Gastrocnemius medialis (tissue), 4 donors: ENCODE measurements around the gene ARHGAP36. TPM values are rescaled to one million over a fixed set of nuclear protein-coding genes. Genes with fewer than 3 reads are reported as not detected.

Source experiments
- ATAC-seq, 2 donors: fragments of 150-250 bp; one replicate each; pipeline ENCODE4 v1.9.1; 2016
- DNase-seq, 2 donors: peaks; one replicate each; pipeline ENCODE4 v3.0.0-alpha.2; 2019
- H3K27ac ChIP-seq, 4 donors: fragments of 200-600 bp; sonication (generic); 1 replicate in 1 of 4; 2 replicates in 3 of 4; pipeline ENCODE4 v1.5.1; 2016 to 2018; ENCODE audit warnings: mild to moderate bottlenecking in 2 of 4, moderate library complexity in 1 of 4
- H3K27me3 ChIP-seq, 3 donors: fragments of 200-600 bp; sonication (generic) in 2 of 3; 1 replicate in 1 of 3; 2 replicates in 2 of 3; pipeline versions ENCODE4 v1.5.1 to v1.6.0; 2016 to 2019; ENCODE audit warnings: mild to moderate bottlenecking in 1 of 3, moderate library complexity in 1 of 3
- H3K36me3 ChIP-seq, 2 donors: fragments of 200-600 bp; sonication (generic) in 1 of 2; one replicate each; pipeline ENCODE4 v1.5.1; 2017 to 2018
- H3K4me1 ChIP-seq, 2 donors: fragments of 200-600 bp; sonication (generic) in 1 of 2; one replicate each; pipeline ENCODE4 v1.5.1; 2016 to 2017; ENCODE audit warnings: mild to moderate bottlenecking in 2 of 2
- H3K4me3 ChIP-seq, 4 donors: fragments of 200-600 bp; sonication (generic) in 3 of 4; 1 replicate in 1 of 4; 2 replicates in 3 of 4; pipeline ENCODE4 v1.5.1; 2016 to 2019; ENCODE audit warnings: mild to moderate bottlenecking in 2 of 4
- H3K9me3 ChIP-seq, 3 donors: fragments of 200-600 bp; sonication (generic) in 2 of 3; 1 replicate in 1 of 3; 2 replicates in 2 of 3; pipeline ENCODE4 v1.5.1; 2016 to 2019
- CTCF ChIP-seq, 5 experiments: fragments of 450-650 bp in 3 of 5; fragments of 200-600 bp in 2 of 5; sonication (generic) in 2 of 5; IDR thresholded peaks in 4 of 5; conservative IDR thresholded peaks in 1 of 5; 1 replicate in 4 of 5; 2 replicates in 1 of 5; pipeline ENCODE4 v1.5.1; 2016 to 2019; ENCODE audit warnings: antibody characterized with exemption in 5 of 5, mild to moderate bottlenecking in 3 of 5, moderate library complexity in 3 of 5
- POLR2A ChIP-seq, 2 donors: fragments of 450-650 bp; IDR thresholded peaks; one replicate each; pipeline ENCODE4 v1.6.1; 2017; ENCODE audit warnings: antibody characterized with exemption in 2 of 2, mild to moderate bottlenecking in 2 of 2, moderate library complexity in 2 of 2
- in situ Hi-C, 4 donors: fragments of 200-750 bp; cut with MboI; loops; one replicate each; pipeline versions ENCODE4 v1.15.0 to v1.8.0; 2017; ENCODE audit warnings: low sequenced_read_pairs in 4 of 4
- intact Hi-C: fragments of 100-400 bp; cut with DNase I; formaldehyde crosslinking; loops from one replicate; pipeline ENCODE4 v1.15.1; 2023; ENCODE audit warnings: low total_unique reads
- total RNA-seq, 4 donors: library from RNA; depleted of rRNA; stranded (reverse); fragments of >200 nt; gene quantifications; one replicate each; pipeline versions ENCODE4 v1.1.0 to v1.2.3, GENCODE V29; 2016

ARHGAP36 gene
- total RNA-seq, 4 donors from 2014 or later: 0.41 to 2.7 (median 0.93) TPM

GRCh38 chrX:131034063-131034462 lies 24.1 kb upstream of the ARHGAP36 start:
- in situ Hi-C loops (no loop called here), intact Hi-C loops (no loop called here)
- no peak for DNase-seq
- ATAC-seq: no peak
- no peak overlapping the region for H3K27ac ChIP-seq
- peaks cover 0 to 6% (median 0%) of the 10 kb centered on the region in 3 donors for H3K27me3 ChIP-seq
- no peak overlapping the region for H3K4me3 ChIP-seq
- TF ChIP-seq CTCF (IDR thresholded peaks at IDR 0.05 in 4 of 5, conservative IDR thresholded peaks at IDR 0.05 in 1 of 5) (no peak), POLR2A (IDR thresholded peaks at IDR 0.05) (no peak)
- no peaks in the 10 kb centered on the region for H3K9me3 ChIP-seq
- H3K4me1 ChIP-seq: no peaks in the 10 kb centered on the region
- no peaks in the 10 kb centered on the region for H3K36me3 ChIP-seq

- H3K4me3 ChIP-seq: no peak overlapping the region
- H3K27me3 ChIP-seq: peaks cover 0 to 6% (median 5%) of the 10 kb centered on the region in 3 donors
- no peak overlapping the region for H3K27ac ChIP-seq
- intact Hi-C loops: no loop called here
- TF ChIP-seq POLR2A (IDR thresholded peaks at IDR 0.05): no peak
- no peak for TF ChIP-seq CTCF (IDR thresholded peaks at IDR 0.05 in 4 of 5, conservative IDR thresholded peaks at IDR 0.05 in 1 of 5)
- no peaks in the 10 kb centered on the region for H3K36me3 ChIP-seq
- DNase-seq (no peak), ATAC-seq (no peak)
- in situ Hi-C loops: no loop called here
- no peaks in the 10 kb centered on the region for H3K4me1 ChIP-seq
- no peaks in the 10 kb centered on the region for H3K9me3 ChIP-seq
Measured at GRCh38 chrX:131040781-131041180, 17.4 kb upstream of the ARHGAP36 start.

- peaks cover 0 to 8% (median 0%) of the 10 kb centered on the region in 3 donors for H3K27me3 ChIP-seq
- intact Hi-C loops (no loop called here), in situ Hi-C loops (no loop called here)
Measured at GRCh38 chrX:131041667-131042066, 16.5 kb upstream of the ARHGAP36 start.

GRCh38 chrX:131045726-131046125 lies 12.4 kb upstream of the ARHGAP36 start:
- no peak for ATAC-seq
- no peak for TF ChIP-seq CTCF (IDR thresholded peaks at IDR 0.05 in 4 of 5, conservative IDR thresholded peaks at IDR 0.05 in 1 of 5)
- no peak for TF ChIP-seq POLR2A (IDR thresholded peaks at IDR 0.05)
- H3K27ac ChIP-seq: no peak overlapping the region
- no peak overlapping the region for H3K4me3 ChIP-seq
- no peak for DNase-seq
- H3K27me3 ChIP-seq: peaks cover 0 to 16% (median 0%) of the 10 kb centered on the region in 3 donors
- intact Hi-C loops (no loop called here), in situ Hi-C loops (no loop called here)
- H3K4me1 ChIP-seq: no peaks in the 10 kb centered on the region
- no peaks in the 10 kb centered on the region for H3K9me3 ChIP-seq
- no peaks in the 10 kb centered on the region for H3K36me3 ChIP-seq

More at GRCh38 chrX:131041667-131042066, 16.5 kb upstream of the ARHGAP36 start:
- Histone ChIP-seq H3K4me3 (no peak overlapping the region), H3K9me3 (no peaks in the 10 kb centered on the region), H3K4me1 (no peaks in the 10 kb centered on the region), H3K36me3 (no peaks in the 10 kb centered on the region), H3K27ac (no peak overlapping the region)
- TF ChIP-seq CTCF (IDR thresholded peaks at IDR 0.05 in 4 of 5, conservative IDR thresholded peaks at IDR 0.05 in 1 of 5): no peak
- no peak for TF ChIP-seq POLR2A (IDR thresholded peaks at IDR 0.05)
- DNase-seq (no peak), ATAC-seq (no peak)

GRCh38 chrX:131046596-131046995 lies 11.6 kb upstream of the ARHGAP36 start:
- no peaks in the 10 kb centered on the region for H3K4me1 ChIP-seq
- no peak overlapping the region for H3K4me3 ChIP-seq
- H3K9me3 ChIP-seq: no peaks in the 10 kb centered on the region
- H3K27ac ChIP-seq: no peak overlapping the region
- in situ Hi-C loops: no loop called here
- no peaks in the 10 kb centered on the region for H3K36me3 ChIP-seq
- DNase-seq (no peak), ATAC-seq (no peak)
- peaks cover 0 to 16% (median 0%) of the 10 kb centered on the region in 3 donors for H3K27me3 ChIP-seq
- TF ChIP-seq POLR2A (IDR thresholded peaks at IDR 0.05): no peak
- TF ChIP-seq CTCF (IDR thresholded peaks at IDR 0.05 in 4 of 5, conservative IDR thresholded peaks at IDR 0.05 in 1 of 5): no peak
- intact Hi-C loops: no loop called here
